Fibroblast of skin of abdomen (primary cell): ENCODE measurements around the gene ZP1.
"Not testable (repeated sequence)": the region's sequence is repeated elsewhere in the genome, so short reads cannot be mapped to it uniquely, and the experiment has no call there.

Source experiments
- DNase-seq: peaks from one replicate; pipeline ENCODE4 v3.0.0-alpha.2; 2013

The ZP1 gene

DNA sequence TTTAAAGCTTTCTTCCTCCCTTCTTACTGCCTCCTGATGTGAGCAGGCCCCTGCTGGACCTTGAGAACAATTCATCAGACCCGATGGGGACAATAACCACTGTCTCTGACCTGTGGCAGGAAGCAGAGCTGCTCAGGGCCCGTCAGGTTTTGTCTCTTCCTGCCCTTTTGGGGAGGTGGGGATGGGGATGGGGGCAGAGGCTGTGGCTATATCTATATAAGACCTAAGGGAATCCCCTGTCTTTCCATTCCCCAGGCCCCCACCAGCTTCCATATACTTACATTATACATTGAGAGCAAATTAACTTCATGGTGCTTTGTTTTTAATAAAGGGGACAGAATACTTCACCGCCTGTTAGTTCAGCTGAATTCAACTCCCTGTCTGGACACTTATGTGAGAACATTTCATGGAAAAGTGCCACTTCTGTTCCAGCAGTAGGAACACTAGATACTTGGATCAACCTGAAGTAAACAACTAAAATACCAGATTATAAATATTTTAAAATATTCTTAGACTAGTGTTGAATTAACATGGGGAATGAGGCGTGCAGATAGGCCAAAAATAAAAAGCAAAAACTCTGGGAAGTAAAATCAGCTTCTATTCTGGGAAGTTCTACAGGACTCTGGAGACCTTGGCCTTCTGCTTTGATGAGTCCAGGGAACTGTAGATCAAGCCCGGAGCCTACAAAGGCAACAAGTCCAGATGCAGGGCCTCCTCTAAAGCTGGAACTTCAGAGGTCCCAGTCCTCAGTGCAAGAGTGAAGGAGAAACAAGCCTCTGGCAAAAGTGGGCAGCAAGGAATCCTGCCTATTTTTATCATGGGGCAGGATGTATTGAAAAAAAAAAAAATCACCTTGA lies 11.1 kb downstream of the ZP1 start:
- no peak for DNase-seq

DNA sequence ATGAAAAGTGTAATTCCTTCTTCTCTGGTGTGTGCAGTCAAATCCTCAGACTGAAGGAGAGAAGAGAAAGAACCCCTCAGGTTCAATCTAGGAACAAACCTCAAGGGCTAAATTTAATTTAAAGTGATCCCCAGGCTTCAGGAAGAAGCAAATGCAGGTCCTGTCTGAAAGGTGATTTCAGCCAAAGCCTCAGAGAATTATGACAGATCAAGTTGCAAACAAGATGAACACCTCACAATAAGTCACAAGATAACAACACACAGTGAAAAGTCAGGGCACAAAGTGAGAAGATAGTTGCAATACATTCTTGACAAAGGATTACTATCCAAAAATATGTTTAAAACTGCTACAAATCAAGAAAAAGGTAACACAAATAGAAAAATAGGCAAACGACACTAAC lies 11.8 kb downstream of the ZP1 start:
- no peak for DNase-seq

- DNase-seq: no peak
Measured at GRCh38 chr11:60879971-60880588, 12.7 kb downstream of the ZP1 start.

GRCh38 chr11:60880643-60881282 lies 13.4 kb downstream of the ZP1 start:
- no peak for DNase-seq

- DNase-seq: peak; percentile 33
Measured at GRCh38 chr11:60887556-60887955, 20.2 kb downstream of the ZP1 start.

DNA sequence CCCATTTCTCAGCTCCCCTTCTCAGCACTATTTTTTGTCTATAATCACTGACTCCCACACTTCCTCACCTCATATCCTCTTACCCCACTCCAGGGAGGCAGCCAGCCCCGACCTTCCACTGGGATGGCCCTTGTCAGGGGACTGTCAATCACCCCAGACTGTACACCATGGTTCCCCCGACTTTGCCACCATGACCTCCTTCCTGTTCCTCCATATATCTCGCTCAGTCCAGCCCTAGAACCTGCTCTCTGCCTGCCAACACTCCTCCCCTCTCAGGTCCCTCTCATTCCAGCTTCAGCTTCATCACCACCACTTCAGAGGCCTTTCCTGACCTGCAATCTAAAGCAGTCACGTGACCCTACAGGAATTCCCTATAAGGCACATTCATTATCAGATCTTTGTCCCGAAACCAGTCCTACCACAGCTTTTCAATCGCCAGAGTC lies 22.5 kb downstream of the ZP1 start:
- DNase-seq: no peak

DNA sequence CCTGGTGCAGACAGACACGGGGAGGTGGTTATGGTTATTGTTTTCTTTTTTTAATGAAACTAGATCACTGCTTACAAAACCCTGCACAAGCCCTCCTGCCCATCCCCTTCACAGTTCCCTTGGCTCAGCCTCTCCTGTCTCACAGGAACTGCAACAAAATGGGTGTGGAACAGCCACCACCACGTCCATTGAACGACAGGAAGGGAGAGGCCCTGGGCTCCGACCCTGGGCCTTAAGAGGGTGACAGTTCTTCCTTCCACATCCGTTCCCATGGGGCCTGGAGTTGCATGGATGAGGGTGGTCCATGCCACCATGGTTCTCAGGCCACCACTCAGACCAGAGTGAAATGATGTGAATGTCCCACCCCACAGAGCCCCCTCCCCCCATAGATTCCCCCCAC lies 23.4 kb downstream of the ZP1 start:
- DNase-seq: no peak

DNA sequence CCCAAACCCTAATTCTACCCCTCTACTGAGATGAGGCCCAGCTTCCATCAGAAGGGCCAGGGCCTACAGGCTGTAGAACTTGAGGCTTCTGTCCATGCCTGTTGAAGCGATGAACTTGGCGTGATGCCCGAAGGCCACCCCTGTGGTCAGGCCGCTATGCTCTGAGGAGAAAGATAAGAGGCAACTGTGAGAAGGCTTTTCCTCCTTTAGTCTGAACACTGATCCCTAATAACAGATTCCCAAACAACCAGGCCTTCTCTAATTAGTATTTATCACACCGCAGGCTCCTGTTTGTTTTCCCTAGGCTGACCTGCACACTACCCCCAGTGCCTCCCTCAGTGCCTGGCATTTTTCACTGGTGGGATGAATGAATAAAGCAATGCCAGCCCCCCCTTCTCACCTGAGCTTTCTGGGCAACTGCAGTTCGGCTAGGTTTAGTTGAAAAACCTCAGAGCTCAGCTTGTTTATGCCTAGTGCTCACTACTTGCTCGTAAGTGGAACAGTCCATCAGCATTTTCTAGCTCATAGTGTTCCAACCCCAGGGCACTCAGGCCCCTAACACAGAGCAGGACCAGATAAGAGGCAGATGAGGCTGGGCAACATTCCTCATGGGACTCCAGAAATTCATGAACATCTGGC lies 23.9 kb downstream of the ZP1 start:
- no peak for DNase-seq

DNA sequence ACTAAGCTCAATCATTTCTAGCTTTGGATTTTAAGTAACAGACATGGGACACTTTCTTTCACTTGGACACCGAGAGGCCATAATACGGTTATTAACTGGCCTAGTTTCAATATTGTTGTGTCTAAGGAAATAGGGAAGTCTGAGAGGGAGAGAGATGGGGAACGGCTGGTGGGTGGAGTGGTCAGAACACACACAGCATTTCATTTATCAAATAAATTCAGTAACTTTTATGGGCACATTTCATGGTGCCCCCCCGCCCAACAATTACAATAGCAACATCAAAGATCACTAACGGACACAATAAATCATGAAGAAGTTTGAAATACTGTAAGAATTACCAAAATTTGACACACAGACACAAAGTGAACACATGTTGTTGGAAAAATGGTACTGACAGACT lies 28.3 kb downstream of the ZP1 start:
- DNase-seq: no peak

DNA sequence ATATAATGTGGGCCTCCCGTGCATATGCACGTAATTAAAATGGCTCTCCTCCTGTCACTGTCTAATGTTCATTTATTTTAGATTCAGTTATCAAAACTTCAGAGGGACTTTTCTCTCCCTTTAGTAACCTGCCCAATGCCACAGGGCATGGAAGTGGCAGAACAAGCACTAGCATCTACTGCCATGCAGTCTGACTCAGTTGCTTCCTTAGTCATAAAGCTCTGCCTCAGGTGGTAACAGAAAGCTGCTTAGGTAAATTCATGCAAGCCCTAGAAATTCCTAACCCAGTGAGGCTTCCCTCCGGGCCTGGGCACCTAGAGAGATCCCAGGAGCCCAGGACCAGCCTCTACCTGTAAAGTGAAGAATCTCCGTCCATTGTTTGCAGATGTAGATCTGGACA lies 30.2 kb downstream of the ZP1 start:
- no peak for DNase-seq

GRCh38 chr11:60899046-60899936 lies 31.9 kb downstream of the ZP1 start:
- DNase-seq: peak; percentile 53

GRCh38 chr11:60899977-60900376 lies 32.6 kb downstream of the ZP1 start:
- no peak for DNase-seq

DNA sequence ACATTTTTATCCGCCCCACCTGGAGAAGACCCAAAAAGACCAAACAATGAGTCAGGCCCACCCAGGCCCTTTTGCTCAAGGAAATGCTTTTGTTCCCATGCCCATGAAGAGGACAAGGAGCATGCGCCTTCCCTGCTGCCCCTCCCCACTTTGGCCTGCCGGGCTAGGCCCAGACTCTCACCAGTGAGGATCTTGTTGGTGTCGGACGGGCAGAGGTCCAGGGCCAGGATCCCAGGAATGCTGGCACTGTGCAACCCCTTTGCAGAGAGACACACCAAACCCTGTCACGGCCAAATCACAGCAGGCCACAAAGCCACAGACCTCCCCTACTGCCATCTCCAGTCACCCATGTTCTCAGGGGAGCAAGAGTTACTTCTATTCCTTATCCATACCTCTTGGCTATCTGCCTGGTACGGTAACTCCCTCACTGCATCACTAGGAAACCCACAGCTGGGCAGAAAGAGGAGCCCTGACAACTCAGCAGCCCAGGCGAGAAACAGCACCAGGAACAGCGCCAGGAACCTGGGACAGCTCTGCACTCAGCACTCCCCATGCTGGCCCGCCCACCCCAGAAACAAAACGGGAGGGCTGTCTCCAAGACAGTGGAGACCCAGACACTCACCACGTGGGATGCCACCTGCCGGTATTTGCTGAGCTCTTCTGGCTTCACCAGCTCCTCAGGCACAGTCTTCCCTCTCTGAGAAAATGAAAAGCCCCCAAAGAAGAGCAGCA lies 33.5 kb downstream of the ZP1 start:
- DNase-seq: no peak

DNA sequence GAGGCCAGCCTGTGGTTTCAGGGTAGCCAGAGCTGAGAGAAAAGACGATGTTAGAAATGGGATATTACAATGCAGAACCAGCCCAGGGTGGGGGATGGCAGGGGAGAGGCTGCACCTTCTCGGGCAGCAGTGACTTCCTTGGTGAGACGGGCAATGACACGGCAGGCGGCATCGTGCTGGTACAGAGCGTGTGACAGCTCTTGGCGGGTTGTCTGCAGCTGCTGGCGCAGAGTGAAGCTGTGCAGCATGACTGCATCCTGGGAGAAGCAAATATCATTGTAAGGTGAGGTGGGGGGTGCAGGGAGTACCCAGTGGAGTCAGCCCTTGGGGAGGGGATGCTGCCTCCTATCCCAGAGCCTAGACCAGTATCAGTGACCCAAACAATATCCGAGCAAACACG lies 35.3 kb downstream of the ZP1 start:
- DNase-seq: no peak

GRCh38 chr11:60905047-60905446 lies 37.7 kb downstream of the ZP1 start:
- DNase-seq: no peak

GRCh38 chr11:60905551-60906113 lies 38.3 kb downstream of the ZP1 start:
- DNase-seq: peak; percentile 33

GRCh38 chr11:60906132-60906972 lies 39.0 kb downstream of the ZP1 start, which contains the start of gene PRPF19:
TSS of gene PRPF19 (minus strand) at chr11:60906585. CDS start at chr11:60906382, 203 bp downstream.
- DNase-seq: peak; percentile 94

GRCh38 chr11:60908803-60909202 lies 41.5 kb downstream of the ZP1 start:
- DNase-seq: no peak

DNA sequence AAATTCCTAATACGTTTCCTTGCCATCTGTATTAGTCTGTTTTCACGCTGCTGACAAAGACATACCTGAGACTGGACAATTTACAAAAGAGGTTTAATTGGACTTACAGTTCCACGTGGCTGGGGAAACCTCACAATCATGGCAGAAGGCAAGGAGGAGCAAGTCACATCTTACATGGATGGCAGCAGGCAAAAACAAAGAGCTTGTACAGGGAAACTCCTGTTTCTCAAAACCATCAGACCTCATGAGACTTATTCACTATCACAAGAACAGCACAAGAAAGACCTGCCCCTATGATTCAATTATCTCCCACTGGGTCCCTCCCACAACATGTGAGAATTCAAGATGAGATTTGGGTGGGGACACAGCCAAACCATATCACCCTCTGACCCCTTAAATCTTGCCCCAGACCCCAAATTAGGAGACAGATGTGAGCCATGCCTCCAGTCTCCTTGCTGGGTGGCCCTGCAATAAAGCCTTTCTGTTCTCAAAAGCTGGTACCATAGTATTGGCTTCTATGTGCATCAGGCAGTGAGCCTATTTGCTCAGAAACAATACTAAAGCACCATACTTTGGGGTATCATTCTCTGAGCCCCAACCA lies 42.4 kb downstream of the ZP1 start:
- DNase-seq: not testable (repeated sequence)

- DNase-seq: no peak
Measured at GRCh38 chr11:60910281-60910687, 42.9 kb downstream of the ZP1 start.
